ENCODE results near the gene SORCS3. TPM values are rescaled to one million over a fixed set of nuclear protein-coding genes. Genes with fewer than 3 reads are reported as not detected.

The SORCS3 gene
- total and polyA plus RNA-seq, 10 of the 15 experiments (the other 5 are each of a cell fraction or from before 2014, with no cell fraction given), result 0.01 to 0.04 (median 0.02) TPM; not detected in 7

GRCh38 chr10:105288613-105289012 is 647.5 kb downstream of the SORCS3 start:
- ChIA-PET RAD21 (ENCODE audit: unreplicated experiment) (no interaction called here), CTCF (no interaction called here), SMC1A (ENCODE audit: uncharacterized antibody, unreplicated experiment) (no interaction called here), POLR2A (no interaction called here)
- Histone ChIP-seq H3K9me3 (replicated peaks; ENCODE audit: control insufficient read depth, insufficient read depth, low read length) (no peaks in the 10 kb centered on the region), H3K4me2 (ENCODE audit: control insufficient read depth, insufficient read depth) (no peak overlapping the region), H3K27me3 (replicated peaks in 1 of 2; ENCODE audit: control insufficient read depth in 2 of 2, insufficient read depth in 2 of 2, low read length in 1 of 2) (no peaks in the 10 kb centered on the region), H3K27ac (ENCODE audit: control insufficient read depth, insufficient read depth) (no peak overlapping the region), H3K9ac (ENCODE audit: control insufficient read depth, insufficient read depth, low read length) (no peak overlapping the region), H3K4me3 (no peak overlapping the region), H2AFZ (ENCODE audit: control insufficient read depth, low read depth, low read length) (no peak overlapping the region), H3K36me3 (ENCODE audit: control insufficient read depth in 2 of 2, insufficient read depth in 2 of 2, low read length in 1 of 2) (no peaks in the 10 kb centered on the region), H3K4me1 (ENCODE audit: control insufficient read depth, insufficient read depth, low read length) (no peaks in the 10 kb centered on the region), H3K79me2 (ENCODE audit: control insufficient read depth, insufficient read depth, low read length) (no peaks in the 10 kb centered on the region), H4K20me1 (ENCODE audit: control insufficient read depth, insufficient read depth) (no peaks in the 10 kb centered on the region)
- DNase-seq (ENCODE audit: low read depth, low spot score) (no peak), ATAC-seq (no peak), FAIRE-seq (no peak)
- intact Hi-C loops (cut with micrococcal nuclease; ENCODE audit: unreplicated experiment) (no loop called here), in situ Hi-C loops (cut with MboI) (no loop called here)
- BruUV-seq (replicated peaks), result no TSS peak
- no peak for TF ChIP-seq STAT3 (IDR thresholded peaks at IDR 0.05; ENCODE audit: low read depth, low read length)

- no peak for DNase-seq (ENCODE audit: low read depth, low spot score)
- TF ChIP-seq TBL1XR1 (IDR thresholded peaks at IDR 0.05; ENCODE audit: low read depth, low read length) (no peak), BCL11A (IDR thresholded peaks at IDR 0.05; ENCODE audit: low read depth, low read length) (no peak), PAX8 (IDR thresholded peaks at IDR 0.05) (no peak), IRF4 (IDR thresholded peaks at IDR 0.05; ENCODE audit: low read depth, low read length) (no peak), CEBPB (IDR thresholded peaks at IDR 0.05; ENCODE audit: borderline replicate concordance in 1 of 2, low read depth in 2 of 2, low read length in 2 of 2) (no peak)
- TF ChIP-seq, protein P1, sequence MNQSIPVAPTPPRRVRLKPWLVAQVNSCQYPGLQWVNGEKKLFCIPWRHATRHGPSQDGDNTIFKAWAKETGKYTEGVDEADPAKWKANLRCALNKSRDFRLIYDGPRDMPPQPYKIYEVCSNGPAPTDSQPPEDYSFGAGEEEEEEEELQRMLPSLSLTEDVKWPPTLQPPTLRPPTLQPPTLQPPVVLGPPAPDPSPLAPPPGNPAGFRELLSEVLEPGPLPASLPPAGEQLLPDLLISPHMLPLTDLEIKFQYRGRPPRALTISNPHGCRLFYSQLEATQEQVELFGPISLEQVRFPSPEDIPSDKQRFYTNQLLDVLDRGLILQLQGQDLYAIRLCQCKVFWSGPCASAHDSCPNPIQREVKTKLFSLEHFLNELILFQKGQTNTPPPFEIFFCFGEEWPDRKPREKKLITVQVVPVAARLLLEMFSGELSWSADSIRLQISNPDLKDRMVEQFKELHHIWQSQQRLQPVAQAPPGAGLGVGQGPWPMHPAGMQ (IDR thresholded peaks at IDR 0.05; ENCODE audit: borderline replicate concordance), result no peak
- TF ChIP-seq, protein P2, sequence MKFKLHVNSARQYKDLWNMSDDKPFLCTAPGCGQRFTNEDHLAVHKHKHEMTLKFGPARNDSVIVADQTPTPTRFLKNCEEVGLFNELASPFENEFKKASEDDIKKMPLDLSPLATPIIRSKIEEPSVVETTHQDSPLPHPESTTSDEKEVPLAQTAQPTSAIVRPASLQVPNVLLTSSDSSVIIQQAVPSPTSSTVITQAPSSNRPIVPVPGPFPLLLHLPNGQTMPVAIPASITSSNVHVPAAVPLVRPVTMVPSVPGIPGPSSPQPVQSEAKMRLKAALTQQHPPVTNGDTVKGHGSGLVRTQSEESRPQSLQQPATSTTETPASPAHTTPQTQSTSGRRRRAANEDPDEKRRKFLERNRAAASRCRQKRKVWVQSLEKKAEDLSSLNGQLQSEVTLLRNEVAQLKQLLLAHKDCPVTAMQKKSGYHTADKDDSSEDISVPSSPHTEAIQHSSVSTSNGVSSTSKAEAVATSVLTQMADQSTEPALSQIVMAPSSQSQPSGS (IDR thresholded peaks at IDR 0.05; ENCODE audit: low read length), result no peak
- no peak for FAIRE-seq
Measured at GRCh38 chr10:105291571-105291970, 650.5 kb downstream of the SORCS3 start.

More at GRCh38 chr10:105291571-105291970, 650.5 kb downstream of the SORCS3 start:
- in situ Hi-C loops (cut with MboI) (no loop called here), intact Hi-C loops (cut with micrococcal nuclease; ENCODE audit: unreplicated experiment) (no loop called here)
- Histone ChIP-seq H2AFZ (ENCODE audit: control insufficient read depth, low read depth, low read length) (no peak overlapping the region), H3K4me3 (no peak overlapping the region), H3K4me2 (ENCODE audit: control insufficient read depth, insufficient read depth) (no peak overlapping the region), H3K9ac (ENCODE audit: control insufficient read depth, insufficient read depth, low read length) (no peak overlapping the region), H3K36me3 (ENCODE audit: control insufficient read depth in 2 of 2, insufficient read depth in 2 of 2, low read length in 1 of 2) (no peaks in the 10 kb centered on the region), H3K27me3 (replicated peaks in 1 of 2; ENCODE audit: control insufficient read depth in 2 of 2, insufficient read depth in 2 of 2, low read length in 1 of 2) (no peaks in the 10 kb centered on the region), H3K4me1 (ENCODE audit: control insufficient read depth, insufficient read depth, low read length) (no peaks in the 10 kb centered on the region), H3K27ac (ENCODE audit: control insufficient read depth, insufficient read depth) (no peak overlapping the region), H4K20me1 (ENCODE audit: control insufficient read depth, insufficient read depth) (no peaks in the 10 kb centered on the region), H3K79me2 (ENCODE audit: control insufficient read depth, insufficient read depth, low read length) (no peaks in the 10 kb centered on the region), H3K9me3 (replicated peaks; ENCODE audit: control insufficient read depth, insufficient read depth, low read length) (no peaks in the 10 kb centered on the region)
- 3% methylated on average over 4 of the region's 4 CpGs for WGBS (ENCODE audit: insufficient coverage, insufficient replicate concordance, low lambda C conversion rate, missing lambda C conversion rate)
- ATAC-seq, result no peak
- ChIA-PET SMC1A (ENCODE audit: uncharacterized antibody, unreplicated experiment) (interaction anchor here (1.2 to 1.6 kb wide), 2 partner anchors 12 to 40 kb away, joined by 3 to 5 read pairs; no protein-coding TSS in a partner anchor), RAD21 (ENCODE audit: unreplicated experiment) (no interaction called here), POLR2A (no interaction called here), CTCF (interaction anchor here (0.8 kb wide), 1 partner anchor 10 kb away, joined by 3 read pairs; no protein-coding TSS in a partner anchor)
- no TSS peak for BruUV-seq (replicated peaks)

All from GM12878 (cell line).